LNCAP (cell line): ENCODE measurements around the gene NID2.

Source experiments
- TF ChIP-seq, protein P1 (sequence below): fragments of 450-650 bp; IDR thresholded peaks from 2 replicates; pipeline ENCODE4 v1.5.1; 2017; ENCODE audit warnings: mild to moderate bottlenecking

The NID2 gene

GRCh38 chr14:52043690-52044089, 25.2 kb downstream of the NID2 start:
- TF ChIP-seq, protein P1, sequence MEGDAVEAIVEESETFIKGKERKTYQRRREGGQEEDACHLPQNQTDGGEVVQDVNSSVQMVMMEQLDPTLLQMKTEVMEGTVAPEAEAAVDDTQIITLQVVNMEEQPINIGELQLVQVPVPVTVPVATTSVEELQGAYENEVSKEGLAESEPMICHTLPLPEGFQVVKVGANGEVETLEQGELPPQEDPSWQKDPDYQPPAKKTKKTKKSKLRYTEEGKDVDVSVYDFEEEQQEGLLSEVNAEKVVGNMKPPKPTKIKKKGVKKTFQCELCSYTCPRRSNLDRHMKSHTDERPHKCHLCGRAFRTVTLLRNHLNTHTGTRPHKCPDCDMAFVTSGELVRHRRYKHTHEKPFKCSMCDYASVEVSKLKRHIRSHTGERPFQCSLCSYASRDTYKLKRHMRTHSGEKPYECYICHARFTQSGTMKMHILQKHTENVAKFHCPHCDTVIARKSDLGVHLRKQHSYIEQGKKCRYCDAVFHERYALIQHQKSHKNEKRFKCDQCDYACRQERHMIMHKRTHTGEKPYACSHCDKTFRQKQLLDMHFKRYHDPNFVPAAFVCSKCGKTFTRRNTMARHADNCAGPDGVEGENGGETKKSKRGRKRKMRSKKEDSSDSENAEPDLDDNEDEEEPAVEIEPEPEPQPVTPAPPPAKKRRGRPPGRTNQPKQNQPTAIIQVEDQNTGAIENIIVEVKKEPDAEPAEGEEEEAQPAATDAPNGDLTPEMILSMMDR: peak; percentile 43; the same call in 1 of the 2 replicates

GRCh38 chr14:52042371-52043289, 26.2 kb downstream of the NID2 start:
- TF ChIP-seq, protein P1: no peak

GRCh38 chr14:52040598-52040997, 28.3 kb downstream of the NID2 start:
- TF ChIP-seq, protein P1: no peak

DNA sequence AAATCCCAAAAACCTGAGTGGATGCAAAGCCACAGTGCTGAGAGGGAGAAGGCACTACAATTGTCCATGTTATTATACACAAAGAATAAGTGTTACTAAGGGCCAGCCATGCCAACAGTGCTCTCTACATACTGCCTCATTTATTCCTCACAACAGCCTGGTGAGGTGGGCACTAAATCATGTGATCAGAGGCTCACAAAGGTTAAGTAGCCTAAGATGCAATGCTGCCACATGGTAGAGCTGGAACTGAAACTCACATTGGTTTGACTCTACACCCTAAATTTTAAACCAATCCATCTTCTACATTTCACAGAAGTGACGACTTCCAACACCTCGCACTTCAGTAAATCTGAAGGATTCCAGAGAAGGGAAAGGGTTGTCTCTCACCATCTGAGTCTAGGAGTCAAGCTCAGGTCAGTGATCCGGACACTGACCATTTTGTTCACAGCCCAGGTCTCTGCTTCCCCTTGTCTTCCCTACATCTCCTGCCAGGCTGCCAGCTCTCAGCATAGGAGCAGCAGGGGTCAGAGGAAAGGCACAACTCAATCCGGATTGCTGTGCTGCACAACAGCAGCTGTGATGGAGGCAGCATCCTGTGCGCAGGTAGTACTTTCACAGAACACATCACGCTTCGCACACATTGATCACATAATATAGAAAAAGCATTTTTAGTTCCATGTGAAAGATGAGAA, 29.6 kb downstream of the NID2 start:
- TF ChIP-seq, protein P1: no peak

DNA sequence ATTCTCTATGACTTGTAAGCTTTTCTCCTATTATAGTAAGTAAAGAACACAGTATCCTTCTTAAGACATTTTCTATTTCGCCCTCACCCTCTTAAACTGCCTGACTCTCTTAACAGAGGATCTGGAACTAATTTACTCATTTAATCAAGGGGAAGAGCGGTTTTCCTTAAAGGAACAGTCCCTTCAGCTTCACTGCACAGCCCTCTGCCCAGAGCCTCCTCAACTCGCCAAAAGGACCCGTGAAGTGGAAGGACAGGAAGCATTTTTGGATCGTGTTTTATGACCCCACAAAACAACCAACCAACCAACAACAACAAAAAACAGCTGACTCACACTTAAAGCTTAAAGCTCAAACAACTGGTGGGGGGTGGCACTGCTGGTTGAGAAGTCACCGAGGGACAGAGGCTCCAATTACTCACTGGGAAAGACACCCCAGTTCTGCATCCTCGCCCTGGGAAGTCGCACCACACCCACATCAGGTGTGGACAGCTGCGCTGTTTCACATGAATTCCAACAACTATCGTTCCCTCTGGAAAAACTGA, 35.7 kb downstream of the NID2 start:
- TF ChIP-seq, protein P1: no peak

DNA sequence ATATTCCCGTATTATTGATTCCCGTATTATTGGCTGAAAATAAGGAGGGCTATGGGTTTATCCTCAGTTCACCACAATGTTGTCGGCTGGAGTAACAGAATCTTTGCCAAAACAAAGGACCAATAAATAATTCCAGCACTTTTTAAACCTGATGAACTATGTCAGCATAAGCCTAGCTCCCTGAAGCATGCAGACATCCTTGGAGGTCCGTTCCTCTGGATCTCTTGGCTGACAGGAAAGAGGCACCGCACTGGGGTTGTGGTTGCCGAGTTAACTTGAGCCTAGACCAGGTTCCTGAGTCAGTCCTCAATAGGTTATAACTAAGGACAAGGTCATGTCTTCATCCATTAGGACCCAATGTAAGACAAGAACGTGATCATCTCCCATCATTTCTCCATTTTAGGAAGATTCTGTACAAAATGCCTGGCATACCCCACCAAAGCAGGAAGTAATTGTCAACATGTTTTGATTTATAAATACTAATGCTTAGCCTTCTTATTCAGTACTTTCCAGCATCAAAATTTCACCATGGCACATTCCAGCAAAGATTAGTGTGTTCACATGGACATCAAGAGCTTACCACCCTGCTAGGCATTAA, 36.6 kb downstream of the NID2 start:
- TF ChIP-seq, protein P1: no peak

- TF ChIP-seq, protein P1: no peak
Measured at GRCh38 chr14:52031781-52032180, 37.1 kb downstream of the NID2 start.
